GM12878 (cell line): ENCODE results near the gene SKAP1.

ENCODE experiments used
- CREB1 ChIP-seq: IDR thresholded peaks from 2 replicates; pipeline ENCODE4 v1.6.1; 2012; ENCODE audit warnings: low read depth, mild to moderate bottlenecking, inconsistent platforms
- CTCF ChIP-seq, 3 experiments: IDR thresholded peaks in 2 of 3; conservative IDR thresholded peaks in 1 of 3; 2 replicates each; pipeline ENCODE4 v1.5.1; 2011; ENCODE audit warnings: low read depth in 3 of 3, low read length in 3 of 3, mild to moderate bottlenecking in 3 of 3, control low read depth in 2 of 3, moderate library complexity in 2 of 3, inconsistent platforms in 1 of 3, mixed read lengths in 1 of 3; ENCODE audit not compliant: control insufficient read depth in 2 of 3, insufficient read depth in 1 of 3; ENCODE audit errors: extremely low read depth in 1 of 3
- NR2C1 ChIP-seq: fragments of 450-650 bp; IDR thresholded peaks from 2 replicates; pipeline ENCODE4 v1.6.1; 2017; ENCODE audit warnings: antibody characterized with exemption, mild to moderate bottlenecking, moderate library complexity

- TF ChIP-seq NR2C1 (no peak), CTCF (IDR thresholded peaks at IDR 0.05 in 2 of 3, conservative IDR thresholded peaks at IDR 0.05 in 1 of 3; ENCODE audit: control insufficient read depth in 2 of 3, extremely low read depth in 1 of 3, insufficient read depth in 1 of 3, low read depth in 3 of 3, low read length in 3 of 3) (no peak), CREB1 (no peak)
These were observed 166.3 kb downstream of the SKAP1 start for GRCh38 chr17:48263731-48264035.
